ENCODE results near the gene ADAMTS6.

DNA sequence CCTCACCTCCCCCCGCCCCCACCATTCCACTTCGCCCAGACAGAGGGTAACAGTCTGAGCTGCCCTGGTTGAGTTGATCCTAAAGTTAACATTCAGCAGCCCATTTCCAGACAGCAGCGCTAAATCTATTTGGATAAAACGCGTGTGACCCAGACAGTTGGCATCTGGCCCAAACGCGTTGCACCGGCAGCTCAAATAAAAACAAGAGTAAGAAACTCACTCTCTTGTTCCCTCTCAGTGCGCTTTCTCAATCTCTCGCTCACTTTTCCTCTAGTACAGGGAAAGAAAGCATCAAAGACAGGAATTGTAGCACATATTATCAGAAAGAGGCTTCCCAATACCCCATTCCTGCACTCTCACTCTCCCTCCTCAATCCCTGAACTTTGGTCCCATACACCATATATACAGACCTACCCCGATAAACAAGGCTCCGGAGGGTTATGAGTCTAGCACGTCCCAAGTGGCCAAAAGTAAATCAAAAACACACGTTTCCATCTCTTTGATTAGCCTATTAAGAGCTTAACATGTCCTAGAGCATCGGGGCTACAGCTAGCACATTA, 1.3 kb downstream of the ADAMTS6 start:
- TF ChIP-seq, protein P1, sequence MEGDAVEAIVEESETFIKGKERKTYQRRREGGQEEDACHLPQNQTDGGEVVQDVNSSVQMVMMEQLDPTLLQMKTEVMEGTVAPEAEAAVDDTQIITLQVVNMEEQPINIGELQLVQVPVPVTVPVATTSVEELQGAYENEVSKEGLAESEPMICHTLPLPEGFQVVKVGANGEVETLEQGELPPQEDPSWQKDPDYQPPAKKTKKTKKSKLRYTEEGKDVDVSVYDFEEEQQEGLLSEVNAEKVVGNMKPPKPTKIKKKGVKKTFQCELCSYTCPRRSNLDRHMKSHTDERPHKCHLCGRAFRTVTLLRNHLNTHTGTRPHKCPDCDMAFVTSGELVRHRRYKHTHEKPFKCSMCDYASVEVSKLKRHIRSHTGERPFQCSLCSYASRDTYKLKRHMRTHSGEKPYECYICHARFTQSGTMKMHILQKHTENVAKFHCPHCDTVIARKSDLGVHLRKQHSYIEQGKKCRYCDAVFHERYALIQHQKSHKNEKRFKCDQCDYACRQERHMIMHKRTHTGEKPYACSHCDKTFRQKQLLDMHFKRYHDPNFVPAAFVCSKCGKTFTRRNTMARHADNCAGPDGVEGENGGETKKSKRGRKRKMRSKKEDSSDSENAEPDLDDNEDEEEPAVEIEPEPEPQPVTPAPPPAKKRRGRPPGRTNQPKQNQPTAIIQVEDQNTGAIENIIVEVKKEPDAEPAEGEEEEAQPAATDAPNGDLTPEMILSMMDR (IDR thresholded peaks at IDR 0.05; ENCODE audit: low read depth, low read length, poor library complexity, severe bottlenecking): no peak
- no peak for TF ChIP-seq EZH2phosphoT487 (IDR thresholded peaks at IDR 0.05; ENCODE audit: borderline replicate concordance, low read length)
